Measurements from ENCODE around the gene SC5D.

Gene SC5D

DNA sequence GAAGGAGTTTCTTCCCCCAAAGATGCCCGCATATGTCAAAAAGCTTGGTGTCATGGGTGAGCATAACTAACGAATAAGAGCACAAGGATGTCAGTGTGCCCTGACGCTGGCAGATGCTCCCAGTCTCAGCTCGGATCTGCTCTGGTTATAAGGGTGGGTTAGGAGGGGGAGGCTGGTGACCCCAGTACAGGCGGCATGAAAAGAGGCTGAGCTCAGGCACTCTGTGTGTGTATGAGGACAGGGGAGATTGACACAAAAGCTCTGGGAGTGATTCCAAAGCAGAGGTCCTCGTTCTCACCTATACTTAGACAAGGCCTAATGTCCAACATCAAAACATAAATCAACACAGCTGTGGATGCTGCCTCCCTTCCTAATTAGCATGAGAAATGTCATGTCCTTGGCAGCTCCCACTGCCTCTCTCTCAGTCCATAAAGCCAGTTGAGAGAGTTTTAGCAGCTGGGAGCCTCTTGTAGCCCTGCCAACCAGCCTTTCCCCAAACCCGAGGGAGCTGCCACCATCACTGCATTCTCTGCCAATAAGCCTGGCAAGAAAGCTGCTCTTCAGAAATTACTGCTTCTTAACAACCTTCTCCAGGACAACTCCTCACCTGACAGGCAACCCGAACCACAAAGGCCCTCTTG lies 59.8 kb downstream of the SC5D start:
- no peaks in the 10 kb centered on the region for H3K4me1 ChIP-seq (ENCODE audit: control insufficient read depth, insufficient read depth, low read length)
- POLR2A ChIA-PET, result no interaction called here
- H3K4me3 ChIP-seq (ENCODE audit: low read depth, low read length), result no peak overlapping the region
- H3K9me3 ChIP-seq (ENCODE audit: control insufficient read depth, insufficient read depth, low read depth, low read length), result no peaks in the 10 kb centered on the region
- H3K27ac ChIP-seq (ENCODE audit: extremely low read depth, low read depth, low read length), result no peak overlapping the region
- no peaks in the 10 kb centered on the region for H3K36me3 ChIP-seq (ENCODE audit: control insufficient read depth in 2 of 2, insufficient read depth in 1 of 2, low read length in 2 of 2)
- TF ChIP-seq MYNN (tag by site-specific recombination; IDR thresholded peaks at IDR 0.05; ENCODE audit: borderline replicate concordance) (no peak), YY1 (tag by site-specific recombination; IDR thresholded peaks at IDR 0.05) (no peak), ZNF302 (tag by site-specific recombination; IDR thresholded peaks at IDR 0.05; ENCODE audit: low read depth) (no peak), ZNF521 (tag by site-specific recombination; IDR thresholded peaks at IDR 0.05) (no peak), ZNF747 (tag by site-specific recombination; IDR thresholded peaks at IDR 0.05) (no peak), GLIS2 (tag by site-specific recombination; IDR thresholded peaks at IDR 0.05) (no peak)
- TF ChIP-seq, protein P1, sequence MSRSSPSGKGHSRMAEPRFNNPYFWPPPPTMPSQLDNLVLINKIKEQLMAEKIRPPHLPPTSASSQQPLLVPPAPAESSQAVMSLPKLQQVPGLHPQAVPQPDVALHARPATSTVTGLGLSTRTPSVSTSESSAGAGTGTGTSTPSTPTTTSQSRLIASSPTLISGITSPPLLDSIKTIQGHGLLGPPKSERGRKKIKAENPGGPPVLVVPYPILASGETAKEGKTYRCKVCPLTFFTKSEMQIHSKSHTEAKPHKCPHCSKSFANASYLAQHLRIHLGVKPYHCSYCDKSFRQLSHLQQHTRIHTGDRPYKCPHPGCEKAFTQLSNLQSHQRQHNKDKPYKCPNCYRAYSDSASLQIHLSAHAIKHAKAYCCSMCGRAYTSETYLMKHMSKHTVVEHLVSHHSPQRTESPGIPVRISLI (tag by site-specific recombination; IDR thresholded peaks at IDR 0.05), result no peak
- TF ChIP-seq, protein P2, sequence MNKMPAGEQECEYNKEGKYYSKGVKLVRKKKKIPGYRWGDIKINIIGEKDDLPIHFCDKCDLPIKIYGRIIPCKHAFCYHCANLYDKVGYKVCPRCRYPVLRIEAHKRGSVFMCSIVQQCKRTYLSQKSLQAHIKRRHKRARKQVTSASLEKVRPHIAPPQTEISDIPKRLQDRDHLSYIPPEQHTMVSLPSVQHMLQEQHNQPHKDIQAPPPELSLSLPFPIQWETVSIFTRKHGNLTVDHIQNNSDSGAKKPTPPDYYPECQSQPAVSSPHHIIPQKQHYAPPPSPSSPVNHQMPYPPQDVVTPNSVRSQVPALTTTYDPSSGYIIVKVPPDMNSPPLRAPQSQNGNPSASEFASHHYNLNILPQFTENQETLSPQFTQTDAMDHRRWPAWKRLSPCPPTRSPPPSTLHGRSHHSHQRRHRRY (tag by site-specific recombination; IDR thresholded peaks at IDR 0.05), result no peak
- TF ChIP-seq, protein P3, sequence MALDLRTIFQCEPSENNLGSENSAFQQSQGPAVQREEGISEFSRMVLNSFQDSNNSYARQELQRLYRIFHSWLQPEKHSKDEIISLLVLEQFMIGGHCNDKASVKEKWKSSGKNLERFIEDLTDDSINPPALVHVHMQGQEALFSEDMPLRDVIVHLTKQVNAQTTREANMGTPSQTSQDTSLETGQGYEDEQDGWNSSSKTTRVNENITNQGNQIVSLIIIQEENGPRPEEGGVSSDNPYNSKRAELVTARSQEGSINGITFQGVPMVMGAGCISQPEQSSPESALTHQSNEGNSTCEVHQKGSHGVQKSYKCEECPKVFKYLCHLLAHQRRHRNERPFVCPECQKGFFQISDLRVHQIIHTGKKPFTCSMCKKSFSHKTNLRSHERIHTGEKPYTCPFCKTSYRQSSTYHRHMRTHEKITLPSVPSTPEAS (tag by site-specific recombination; IDR thresholded peaks at IDR 0.05), result no peak
- TF ChIP-seq, protein P4, sequence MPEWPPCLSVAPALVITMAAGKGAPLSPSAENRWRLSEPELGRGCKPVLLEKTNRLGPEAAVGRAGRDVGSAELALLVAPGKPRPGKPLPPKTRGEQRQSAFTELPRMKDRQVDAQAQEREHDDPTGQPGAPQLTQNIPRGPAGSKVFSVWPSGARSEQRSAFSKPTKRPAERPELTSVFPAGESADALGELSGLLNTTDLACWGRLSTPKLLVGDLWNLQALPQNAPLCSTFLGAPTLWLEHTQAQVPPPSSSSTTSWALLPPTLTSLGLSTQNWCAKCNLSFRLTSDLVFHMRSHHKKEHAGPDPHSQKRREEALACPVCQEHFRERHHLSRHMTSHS (tag by site-specific recombination; IDR thresholded peaks at IDR 0.05), result no peak
- TF ChIP-seq, protein P5, sequence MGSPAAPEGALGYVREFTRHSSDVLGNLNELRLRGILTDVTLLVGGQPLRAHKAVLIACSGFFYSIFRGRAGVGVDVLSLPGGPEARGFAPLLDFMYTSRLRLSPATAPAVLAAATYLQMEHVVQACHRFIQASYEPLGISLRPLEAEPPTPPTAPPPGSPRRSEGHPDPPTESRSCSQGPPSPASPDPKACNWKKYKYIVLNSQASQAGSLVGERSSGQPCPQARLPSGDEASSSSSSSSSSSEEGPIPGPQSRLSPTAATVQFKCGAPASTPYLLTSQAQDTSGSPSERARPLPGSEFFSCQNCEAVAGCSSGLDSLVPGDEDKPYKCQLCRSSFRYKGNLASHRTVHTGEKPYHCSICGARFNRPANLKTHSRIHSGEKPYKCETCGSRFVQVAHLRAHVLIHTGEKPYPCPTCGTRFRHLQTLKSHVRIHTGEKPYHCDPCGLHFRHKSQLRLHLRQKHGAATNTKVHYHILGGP (tag by site-specific recombination; IDR thresholded peaks at IDR 0.05), result no peak
- TF ChIP-seq, protein P6, sequence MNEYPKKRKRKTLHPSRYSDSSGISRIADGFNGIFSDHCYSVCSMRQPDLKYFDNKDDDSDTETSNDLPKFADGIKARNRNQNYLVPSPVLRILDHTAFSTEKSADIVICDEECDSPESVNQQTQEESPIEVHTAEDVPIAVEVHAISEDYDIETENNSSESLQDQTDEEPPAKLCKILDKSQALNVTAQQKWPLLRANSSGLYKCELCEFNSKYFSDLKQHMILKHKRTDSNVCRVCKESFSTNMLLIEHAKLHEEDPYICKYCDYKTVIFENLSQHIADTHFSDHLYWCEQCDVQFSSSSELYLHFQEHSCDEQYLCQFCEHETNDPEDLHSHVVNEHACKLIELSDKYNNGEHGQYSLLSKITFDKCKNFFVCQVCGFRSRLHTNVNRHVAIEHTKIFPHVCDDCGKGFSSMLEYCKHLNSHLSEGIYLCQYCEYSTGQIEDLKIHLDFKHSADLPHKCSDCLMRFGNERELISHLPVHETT (tag by site-specific recombination; IDR thresholded peaks at IDR 0.05), result no peak
- TF ChIP-seq, protein P7, sequence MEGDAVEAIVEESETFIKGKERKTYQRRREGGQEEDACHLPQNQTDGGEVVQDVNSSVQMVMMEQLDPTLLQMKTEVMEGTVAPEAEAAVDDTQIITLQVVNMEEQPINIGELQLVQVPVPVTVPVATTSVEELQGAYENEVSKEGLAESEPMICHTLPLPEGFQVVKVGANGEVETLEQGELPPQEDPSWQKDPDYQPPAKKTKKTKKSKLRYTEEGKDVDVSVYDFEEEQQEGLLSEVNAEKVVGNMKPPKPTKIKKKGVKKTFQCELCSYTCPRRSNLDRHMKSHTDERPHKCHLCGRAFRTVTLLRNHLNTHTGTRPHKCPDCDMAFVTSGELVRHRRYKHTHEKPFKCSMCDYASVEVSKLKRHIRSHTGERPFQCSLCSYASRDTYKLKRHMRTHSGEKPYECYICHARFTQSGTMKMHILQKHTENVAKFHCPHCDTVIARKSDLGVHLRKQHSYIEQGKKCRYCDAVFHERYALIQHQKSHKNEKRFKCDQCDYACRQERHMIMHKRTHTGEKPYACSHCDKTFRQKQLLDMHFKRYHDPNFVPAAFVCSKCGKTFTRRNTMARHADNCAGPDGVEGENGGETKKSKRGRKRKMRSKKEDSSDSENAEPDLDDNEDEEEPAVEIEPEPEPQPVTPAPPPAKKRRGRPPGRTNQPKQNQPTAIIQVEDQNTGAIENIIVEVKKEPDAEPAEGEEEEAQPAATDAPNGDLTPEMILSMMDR (tag by site-specific recombination; IDR thresholded peaks at IDR 0.05), result no peak
- CTCF ChIA-PET, result no interaction called here

DNA sequence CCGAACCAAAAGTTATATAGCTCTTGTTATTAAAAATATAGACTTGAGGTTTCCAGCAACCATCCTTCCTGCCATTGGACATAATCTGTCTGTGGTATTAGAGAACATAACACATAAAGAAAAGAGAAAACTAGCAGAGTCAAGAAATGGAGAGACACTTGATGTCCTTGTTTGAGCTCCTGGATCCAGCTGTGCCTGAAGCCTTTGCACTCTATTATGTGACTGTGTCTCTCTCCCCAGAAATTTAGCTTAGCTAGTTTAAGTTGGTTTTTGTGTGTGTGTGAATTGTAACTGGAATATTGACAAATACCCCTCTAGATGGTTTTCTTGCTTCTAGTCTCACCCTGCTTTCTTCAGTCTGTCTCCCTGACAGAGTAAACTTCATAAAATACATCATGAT lies 61.6 kb downstream of the SC5D start:
- ChIA-PET POLR2A (no interaction called here), CTCF (interaction anchor here (0.8 kb wide), 1 partner anchor 1885 kb away, joined by 3 read pairs; no protein-coding TSS in a partner anchor)
- Histone ChIP-seq H3K4me1 (ENCODE audit: control insufficient read depth, insufficient read depth, low read length) (no peaks in the 10 kb centered on the region), H3K36me3 (ENCODE audit: control insufficient read depth in 2 of 2, insufficient read depth in 1 of 2, low read length in 2 of 2) (no peaks in the 10 kb centered on the region), H3K4me3 (ENCODE audit: low read depth, low read length) (no peak overlapping the region), H3K27ac (ENCODE audit: extremely low read depth, low read depth, low read length) (no peak overlapping the region), H3K9me3 (ENCODE audit: control insufficient read depth, insufficient read depth, low read depth, low read length) (no peaks in the 10 kb centered on the region)
- TF ChIP-seq, protein P8, sequence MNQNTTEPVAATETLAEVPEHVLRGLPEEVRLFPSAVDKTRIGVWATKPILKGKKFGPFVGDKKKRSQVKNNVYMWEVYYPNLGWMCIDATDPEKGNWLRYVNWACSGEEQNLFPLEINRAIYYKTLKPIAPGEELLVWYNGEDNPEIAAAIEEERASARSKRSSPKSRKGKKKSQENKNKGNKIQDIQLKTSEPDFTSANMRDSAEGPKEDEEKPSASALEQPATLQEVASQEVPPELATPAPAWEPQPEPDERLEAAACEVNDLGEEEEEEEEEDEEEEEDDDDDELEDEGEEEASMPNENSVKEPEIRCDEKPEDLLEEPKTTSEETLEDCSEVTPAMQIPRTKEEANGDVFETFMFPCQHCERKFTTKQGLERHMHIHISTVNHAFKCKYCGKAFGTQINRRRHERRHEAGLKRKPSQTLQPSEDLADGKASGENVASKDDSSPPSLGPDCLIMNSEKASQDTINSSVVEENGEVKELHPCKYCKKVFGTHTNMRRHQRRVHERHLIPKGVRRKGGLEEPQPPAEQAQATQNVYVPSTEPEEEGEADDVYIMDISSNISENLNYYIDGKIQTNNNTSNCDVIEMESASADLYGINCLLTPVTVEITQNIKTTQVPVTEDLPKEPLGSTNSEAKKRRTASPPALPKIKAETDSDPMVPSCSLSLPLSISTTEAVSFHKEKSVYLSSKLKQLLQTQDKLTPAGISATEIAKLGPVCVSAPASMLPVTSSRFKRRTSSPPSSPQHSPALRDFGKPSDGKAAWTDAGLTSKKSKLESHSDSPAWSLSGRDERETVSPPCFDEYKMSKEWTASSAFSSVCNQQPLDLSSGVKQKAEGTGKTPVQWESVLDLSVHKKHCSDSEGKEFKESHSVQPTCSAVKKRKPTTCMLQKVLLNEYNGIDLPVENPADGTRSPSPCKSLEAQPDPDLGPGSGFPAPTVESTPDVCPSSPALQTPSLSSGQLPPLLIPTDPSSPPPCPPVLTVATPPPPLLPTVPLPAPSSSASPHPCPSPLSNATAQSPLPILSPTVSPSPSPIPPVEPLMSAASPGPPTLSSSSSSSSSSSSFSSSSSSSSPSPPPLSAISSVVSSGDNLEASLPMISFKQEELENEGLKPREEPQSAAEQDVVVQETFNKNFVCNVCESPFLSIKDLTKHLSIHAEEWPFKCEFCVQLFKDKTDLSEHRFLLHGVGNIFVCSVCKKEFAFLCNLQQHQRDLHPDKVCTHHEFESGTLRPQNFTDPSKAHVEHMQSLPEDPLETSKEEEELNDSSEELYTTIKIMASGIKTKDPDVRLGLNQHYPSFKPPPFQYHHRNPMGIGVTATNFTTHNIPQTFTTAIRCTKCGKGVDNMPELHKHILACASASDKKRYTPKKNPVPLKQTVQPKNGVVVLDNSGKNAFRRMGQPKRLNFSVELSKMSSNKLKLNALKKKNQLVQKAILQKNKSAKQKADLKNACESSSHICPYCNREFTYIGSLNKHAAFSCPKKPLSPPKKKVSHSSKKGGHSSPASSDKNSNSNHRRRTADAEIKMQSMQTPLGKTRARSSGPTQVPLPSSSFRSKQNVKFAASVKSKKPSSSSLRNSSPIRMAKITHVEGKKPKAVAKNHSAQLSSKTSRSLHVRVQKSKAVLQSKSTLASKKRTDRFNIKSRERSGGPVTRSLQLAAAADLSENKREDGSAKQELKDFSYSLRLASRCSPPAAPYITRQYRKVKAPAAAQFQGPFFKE (tag by site-specific recombination; IDR thresholded peaks at IDR 0.05; ENCODE audit: borderline replicate concordance), result no peak
